GM18909 (cell line): Measurements from ENCODE around the gene HBA1.
"Not testable (repeated sequence)": the region's sequence is repeated elsewhere in the genome, so short reads cannot be mapped to it uniquely, and the experiment has no call there.

Experiments used
- ATAC-seq: cut with Tn5 transposase; IDR thresholded peaks from one replicate; pipeline ENCODE4 v1.9.1; 2021; ENCODE audit warnings: mild to moderate bottlenecking; ENCODE audit not compliant: unreplicated experiment, poor library complexity

Gene HBA1

DNA sequence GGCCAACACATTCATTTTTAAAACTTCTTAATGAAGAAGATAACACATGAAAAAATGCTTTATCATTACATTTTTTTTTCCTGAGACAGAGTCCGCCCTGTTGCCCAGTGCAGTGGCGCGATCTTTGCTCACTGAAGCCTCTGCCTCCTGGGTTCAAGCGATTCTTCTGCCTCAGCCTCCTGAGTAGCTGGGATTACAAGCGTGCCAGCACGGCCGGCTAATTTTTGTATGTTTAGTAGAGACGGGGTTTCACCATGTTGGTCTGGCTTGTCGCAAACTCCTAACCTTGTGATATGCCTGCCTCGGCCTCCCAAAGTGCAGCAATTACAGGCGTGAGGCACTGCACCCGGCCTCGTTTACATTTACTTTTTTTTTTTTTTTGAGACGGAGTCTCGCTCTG, 17.0 kb downstream of the HBA1 start:
- no peak for ATAC-seq

DNA sequence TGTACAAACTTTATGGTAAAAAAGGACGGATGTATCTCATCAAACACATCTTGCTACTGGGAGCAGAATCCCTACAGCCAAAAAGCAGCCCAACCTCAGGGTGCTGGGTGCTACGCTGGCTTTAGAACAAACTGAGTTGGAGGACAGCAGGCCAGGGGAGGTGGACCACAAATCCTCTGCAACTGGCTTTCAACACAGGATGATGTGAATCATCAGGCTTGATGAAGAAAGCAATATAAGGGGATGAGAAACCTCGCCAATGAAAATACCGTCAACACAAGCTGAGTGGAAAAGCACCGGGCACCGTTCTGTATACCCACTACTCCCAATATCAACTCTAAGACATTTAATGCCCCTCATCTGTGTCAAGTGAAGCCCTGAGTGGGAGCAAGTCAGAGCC, 18.0 kb downstream of the HBA1 start:
- ATAC-seq = no peak

DNA sequence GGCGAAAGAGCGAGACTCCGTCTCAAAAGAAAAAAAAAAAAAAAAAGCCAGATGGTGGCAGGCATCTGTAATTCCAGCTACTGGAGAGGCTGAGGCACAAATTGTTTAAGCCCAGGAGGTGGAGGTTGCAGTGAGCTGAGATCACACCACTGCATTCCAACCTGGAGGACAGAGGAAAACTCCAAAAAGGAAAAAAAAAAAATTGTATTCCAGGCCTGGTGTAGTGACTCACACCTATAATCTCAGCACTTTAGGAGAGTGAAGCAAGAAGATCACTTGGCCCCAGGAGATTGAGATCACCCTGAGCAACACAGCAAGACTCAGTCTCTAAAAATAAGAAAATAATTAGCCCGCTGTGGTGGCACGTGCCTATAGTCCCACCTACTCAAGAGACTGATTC, 23.9 kb downstream of the HBA1 start:
- ATAC-seq = no peak

GRCh38 chr16:203246-203645, 26.8 kb downstream of the HBA1 start:
- no peak for ATAC-seq

GRCh38 chr16:204046-204445, 27.6 kb downstream of the HBA1 start:
- ATAC-seq = not testable (repeated sequence)

- not testable (repeated sequence) for ATAC-seq
These were observed 32.9 kb downstream of the HBA1 start for GRCh38 chr16:209359-209758.

DNA sequence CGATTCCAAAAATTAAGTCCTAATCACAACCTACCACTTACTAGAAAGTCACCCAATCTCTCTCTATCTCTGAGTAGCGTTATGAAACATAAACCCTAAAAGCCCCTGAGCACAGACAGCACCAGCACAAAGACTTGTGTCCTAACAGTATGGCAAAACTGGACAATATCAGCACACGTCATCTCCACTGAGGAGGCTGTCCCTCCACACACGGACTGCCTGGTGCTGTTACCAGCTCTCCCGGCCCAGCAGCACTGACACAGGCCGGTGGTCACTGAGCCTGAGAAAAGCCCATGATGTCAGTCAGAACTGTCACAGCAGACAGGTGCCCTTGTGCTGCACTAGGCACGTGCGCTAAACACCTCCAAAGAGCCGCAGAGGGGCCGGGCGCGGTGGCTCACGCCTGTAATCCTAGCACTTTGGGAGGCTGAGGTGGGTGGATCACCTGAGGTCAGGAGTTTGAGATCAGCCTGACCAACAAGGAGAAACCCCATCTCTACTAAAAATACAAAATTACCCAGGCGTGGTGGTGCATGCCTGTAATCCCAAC, 35.2 kb downstream of the HBA1 start:
- ATAC-seq = not testable (repeated sequence)

GRCh38 chr16:212999-213398, 36.5 kb downstream of the HBA1 start:
- no peak for ATAC-seq

GRCh38 chr16:220021-220420, 43.5 kb downstream of the HBA1 start:
- no peak for ATAC-seq
